Measurements from ENCODE around the gene ASIC3.

- TF ChIP-seq EZH2 (IDR thresholded peaks at IDR 0.05; ENCODE audit: borderline replicate concordance, low read depth, low read length, severe bottlenecking) (no peak), POLR2A (IDR thresholded peaks at IDR 0.05; ENCODE audit: low read depth, low read length) (no peak), CTCF (IDR thresholded peaks at IDR 0.05; ENCODE audit: extremely low read depth in 1 of 2, insufficient read depth in 1 of 2, low read depth in 1 of 2, low read length in 2 of 2) (no peak), MAX (IDR thresholded peaks at IDR 0.05; ENCODE audit: insufficient read depth, insufficient read length) (no peak), JUN (IDR thresholded peaks at IDR 0.05; ENCODE audit: borderline replicate concordance, insufficient read depth, insufficient read length, low read depth) (no peak), POLR2AphosphoS5 (IDR thresholded peaks at IDR 0.05; ENCODE audit: insufficient read depth, low read depth, low read length) (no peak), GATA2 (IDR thresholded peaks at IDR 0.05; ENCODE audit: insufficient read depth, insufficient read length, low read depth, low read length) (no peak)
These were observed 48.7 kb upstream of the ASIC3 start for GRCh38 chr7:150999497-151000230.

All from endothelial cell of umbilical vein (primary cell).